Heart left ventricle (tissue), 13 donors: ENCODE results near the gene LRBA.

Source experiments
- POLR2A ChIP-seq, 2 donors: fragments of 450-650 bp; IDR thresholded peaks; one replicate each; pipeline ENCODE4 v1.6.1; 2017; ENCODE audit warnings: antibody characterized with exemption in 2 of 2, mild to moderate bottlenecking in 2 of 2, moderate library complexity in 2 of 2
- TF ChIP-seq, protein P1 (sequence below), 12 donors: fragments of 200-600 bp; sonication (generic) in 4 of 12; IDR thresholded peaks; one replicate each; pipeline versions ENCODE4 v1.5.0 to v1.8.0; 2018 to 2022; ENCODE audit warnings: antibody characterized with exemption in 12 of 12, mild to moderate bottlenecking in 5 of 12
- donor health status: ischemic (EF 13 %, LVEDD 7.1; RV severe dilation, severe dysfunction).
- donor health status: DM: no; HTN: yes; CAD: no.
- donor health status: DM: no; HTN: no; CAD: no.
- donor health status: ischemic (EF 25% LVEDD 6.9; RV normal size, moderate dysfunction).
- donor health status: ischemic (EF 25% LVEDD 5.7; RV mildly dilated, moderate dysfunction).
- donor health status: ischemic (EF 35%, LVEDD 5.7; RV mildly dilated, moderate dysfunction).
- donor health status: nonischemic (EF 11% LVEDD 7.7; RV severe dilation, severe dysfunction).
- donor health status: DM: yes; HTN: yes; CAD: no.
- donor health status: PGD.
- donor health status: ischemic (EF 29% LVEDD 5.4; RV normal size, mild dysfunction).
- donor health status: nonischemic (EF 23%, LVEDD 6.1; RV moderate dilation, normal function).

DNA sequence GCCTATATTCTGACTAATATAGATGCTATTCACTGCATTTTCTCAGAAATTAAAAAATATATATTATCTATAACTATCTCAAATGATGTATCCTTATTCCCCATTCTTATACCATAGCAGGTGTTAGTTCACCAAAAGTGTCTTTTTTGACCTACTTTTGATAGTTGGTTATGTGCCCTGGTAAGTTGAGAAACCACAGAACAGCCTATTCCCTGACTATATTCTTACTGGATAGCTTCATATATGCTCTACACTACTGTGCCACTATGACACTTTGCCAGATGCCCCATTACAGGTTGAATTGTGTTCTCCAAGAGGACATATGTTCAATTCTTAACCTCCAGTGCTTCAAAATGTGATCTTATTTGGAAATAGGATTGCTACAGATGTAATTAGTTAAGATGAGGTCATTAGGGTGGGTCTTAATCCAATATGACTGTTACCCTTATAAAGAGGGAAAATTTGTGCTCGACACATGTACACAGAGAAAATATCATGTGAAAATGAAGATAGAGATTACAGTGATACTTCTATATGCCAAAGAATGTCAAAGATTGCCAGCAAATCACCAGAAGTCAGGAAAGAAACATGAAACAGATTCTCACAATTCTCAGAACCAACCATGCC is 76.1 kb downstream of the LRBA start:
- TF ChIP-seq, protein P1, sequence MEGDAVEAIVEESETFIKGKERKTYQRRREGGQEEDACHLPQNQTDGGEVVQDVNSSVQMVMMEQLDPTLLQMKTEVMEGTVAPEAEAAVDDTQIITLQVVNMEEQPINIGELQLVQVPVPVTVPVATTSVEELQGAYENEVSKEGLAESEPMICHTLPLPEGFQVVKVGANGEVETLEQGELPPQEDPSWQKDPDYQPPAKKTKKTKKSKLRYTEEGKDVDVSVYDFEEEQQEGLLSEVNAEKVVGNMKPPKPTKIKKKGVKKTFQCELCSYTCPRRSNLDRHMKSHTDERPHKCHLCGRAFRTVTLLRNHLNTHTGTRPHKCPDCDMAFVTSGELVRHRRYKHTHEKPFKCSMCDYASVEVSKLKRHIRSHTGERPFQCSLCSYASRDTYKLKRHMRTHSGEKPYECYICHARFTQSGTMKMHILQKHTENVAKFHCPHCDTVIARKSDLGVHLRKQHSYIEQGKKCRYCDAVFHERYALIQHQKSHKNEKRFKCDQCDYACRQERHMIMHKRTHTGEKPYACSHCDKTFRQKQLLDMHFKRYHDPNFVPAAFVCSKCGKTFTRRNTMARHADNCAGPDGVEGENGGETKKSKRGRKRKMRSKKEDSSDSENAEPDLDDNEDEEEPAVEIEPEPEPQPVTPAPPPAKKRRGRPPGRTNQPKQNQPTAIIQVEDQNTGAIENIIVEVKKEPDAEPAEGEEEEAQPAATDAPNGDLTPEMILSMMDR (IDR thresholded peaks at IDR 0.05) = no peak
- no peak for TF ChIP-seq POLR2A (IDR thresholded peaks at IDR 0.05)
